HEK293T (cell line): ENCODE data around the gene FKBP2.

Experiments used
- ARNT ChIP-seq: fragments of 450-650 bp; IDR thresholded peaks from 2 replicates; pipeline ENCODE4 v1.6.1; 2017; ENCODE audit warnings: mild to moderate bottlenecking
- BHLHE40 ChIP-seq: fragments of 450-650 bp; IDR thresholded peaks from 2 replicates; pipeline ENCODE4 v1.6.1; 2016; ENCODE audit warnings: mild to moderate bottlenecking, moderate library complexity, borderline replicate concordance
- CTBP1 ChIP-seq: fragments of 450-650 bp; IDR thresholded peaks from 2 replicates; pipeline ENCODE4 v1.6.1; 2016; ENCODE audit warnings: borderline replicate concordance
- ELF4 ChIP-seq: fragments of 450-650 bp; IDR thresholded peaks from 2 replicates; pipeline ENCODE4 v1.6.1; 2017; ENCODE audit warnings: antibody characterized with exemption
- FOXA1 ChIP-seq: fragments of 450-650 bp; IDR thresholded peaks from 2 replicates; pipeline ENCODE4 v1.6.1; 2016; ENCODE audit warnings: mild to moderate bottlenecking
- FOXK2 ChIP-seq: fragments of 450-650 bp; IDR thresholded peaks from 2 replicates; pipeline ENCODE4 v1.6.1; 2016; ENCODE audit warnings: mild to moderate bottlenecking
- FOXM1 ChIP-seq: fragments of 450-650 bp; IDR thresholded peaks from 2 replicates; pipeline ENCODE4 v1.6.1; 2017; ENCODE audit warnings: mild to moderate bottlenecking, borderline replicate concordance
- HDGF ChIP-seq: fragments of 450-650 bp; IDR thresholded peaks from 2 replicates; pipeline ENCODE4 v1.6.1; 2017; ENCODE audit warnings: antibody characterized with exemption, borderline replicate concordance
- LEF1 ChIP-seq: fragments of 450-650 bp; IDR thresholded peaks from 2 replicates; pipeline ENCODE4 v1.6.1; 2017; ENCODE audit warnings: mild to moderate bottlenecking, borderline replicate concordance
- PKNOX1 ChIP-seq: fragments of 450-650 bp; IDR thresholded peaks from 2 replicates; pipeline ENCODE4 v1.6.1; 2016
- SP1 ChIP-seq: fragments of 450-650 bp; IDR thresholded peaks from 2 replicates; pipeline ENCODE4 v1.6.1; 2017
- SUZ12 ChIP-seq: fragments of 450-650 bp; IDR thresholded peaks from 2 replicates; pipeline ENCODE4 v1.6.1; 2016; ENCODE audit warnings: mild to moderate bottlenecking
- TARDBP ChIP-seq: fragments of 450-650 bp; IDR thresholded peaks from 2 replicates; pipeline ENCODE4 v1.6.1; 2016
- ZNF384 ChIP-seq: fragments of 450-650 bp; IDR thresholded peaks from 2 replicates; pipeline ENCODE4 v1.6.1; 2016

GRCh38 chr11:64238999-64239398, 1.9 kb upstream of the FKBP2 start:
- TF ChIP-seq FOXK2 (no peak), CTBP1 (no peak), SP1 (no peak), BHLHE40 (no peak), HDGF (no peak), SUZ12 (no peak), ARNT (no peak), PKNOX1 (no peak), TARDBP (no peak), ELF4 (no peak), FOXA1 (no peak), FOXM1 (no peak), LEF1 (no peak), ZNF384 (no peak)
